H9 (cell line): ENCODE results near the gene RALY. TPM values are rescaled to one million over a fixed set of nuclear protein-coding genes. Genes with fewer than 3 reads are reported as not detected.

Experiments used
- DNase-seq: peaks from one replicate; pipeline ENCODE4 v3.0.0-alpha.2; 2017
- H2AFZ ChIP-seq: one replicate; pipeline ENCODE4 v1.6.1; 2013; ENCODE audit warnings: mild to moderate bottlenecking, low read length, control low read depth, moderate library complexity
- H2AK5ac ChIP-seq: 2 replicates; pipeline ENCODE4 v1.6.1; 2013; ENCODE audit warnings: low read length, control low read depth, mixed read lengths; ENCODE audit not compliant: insufficient read length
- H2BK120ac ChIP-seq: one replicate; pipeline ENCODE4 v1.6.1; 2013; ENCODE audit warnings: low read depth, mild to moderate bottlenecking, low read length, control low read depth, inconsistent platforms; ENCODE audit not compliant: poor library complexity, severe bottlenecking
- H2BK12ac ChIP-seq: 2 replicates; pipeline ENCODE4 v1.6.1; 2013; ENCODE audit warnings: low read length, control low read depth, mixed read lengths, low read depth; ENCODE audit not compliant: insufficient read length
- H2BK15ac ChIP-seq: 2 replicates; pipeline ENCODE4 v1.6.1; 2013; ENCODE audit warnings: low read depth, low read length, control low read depth
- H2BK20ac ChIP-seq: one replicate; pipeline ENCODE4 v1.6.1; 2013; ENCODE audit warnings: low read depth, mild to moderate bottlenecking, low read length, control low read depth, inconsistent platforms; ENCODE audit not compliant: poor library complexity, severe bottlenecking
- H2BK5ac ChIP-seq: 2 replicates; pipeline ENCODE4 v1.6.1; 2013; ENCODE audit warnings: low read length, control low read depth, mixed read lengths; ENCODE audit not compliant: insufficient read length
- H3K14ac ChIP-seq: 2 replicates; pipeline ENCODE4 v1.6.1; 2013; ENCODE audit warnings: low read length, control low read depth; ENCODE audit not compliant: insufficient read depth
- H3K18ac ChIP-seq: 2 replicates; pipeline ENCODE4 v1.6.1; 2013; ENCODE audit warnings: low read depth, mild to moderate bottlenecking, mixed read lengths, low read length, control low read depth; ENCODE audit not compliant: insufficient read length
- H3K23ac ChIP-seq: 2 replicates; pipeline ENCODE4 v1.6.1; 2013; ENCODE audit warnings: low read length, control low read depth, mixed read lengths, low read depth; ENCODE audit not compliant: insufficient read length
- H3K23me2 ChIP-seq: 2 replicates; pipeline ENCODE4 v1.6.1; 2013; ENCODE audit warnings: low read depth, mild to moderate bottlenecking, mixed read lengths, low read length, control low read depth; ENCODE audit not compliant: insufficient read length, poor library complexity, severe bottlenecking
- H3K27ac ChIP-seq: 2 replicates; pipeline ENCODE4 v1.5.1; 2013; ENCODE audit warnings: low read length, control low read depth, mixed read lengths, low read depth; ENCODE audit not compliant: insufficient read length
- H3K27me3 ChIP-seq: 2 replicates; pipeline ENCODE4 v1.6.1; 2013; ENCODE audit warnings: low read length, control low read depth, inconsistent platforms; ENCODE audit not compliant: insufficient read depth
- H3K4ac ChIP-seq: 2 replicates; pipeline ENCODE4 v1.6.1; 2013; ENCODE audit warnings: low read depth, mild to moderate bottlenecking, control low read depth, inconsistent platforms, low read length, moderate library complexity
- H3K4me1 ChIP-seq: 2 replicates; pipeline ENCODE4 v1.6.1; 2013; ENCODE audit warnings: low read length, control low read depth, inconsistent platforms; ENCODE audit not compliant: insufficient read depth
- H3K4me2 ChIP-seq: 2 replicates; pipeline ENCODE4 v1.6.1; 2013; ENCODE audit warnings: low read length, control low read depth, mixed read lengths; ENCODE audit not compliant: insufficient read length, insufficient read depth
- H3K56ac ChIP-seq: 2 replicates; pipeline ENCODE4 v1.6.1; 2013; ENCODE audit warnings: low read depth, mild to moderate bottlenecking, mixed read lengths, low read length, control low read depth; ENCODE audit not compliant: insufficient read length
- H3K79me1 ChIP-seq: 2 replicates; pipeline ENCODE4 v1.6.1; 2013; ENCODE audit warnings: low read depth, mild to moderate bottlenecking, moderate library complexity, low read length, control low read depth, inconsistent platforms; ENCODE audit not compliant: insufficient read depth, poor library complexity, severe bottlenecking
- H3K79me2 ChIP-seq: 2 replicates; pipeline ENCODE4 v1.6.1; 2013; ENCODE audit warnings: low read length, control low read depth, inconsistent platforms; ENCODE audit not compliant: insufficient read depth
- H3K9ac ChIP-seq: 2 replicates; pipeline ENCODE4 v1.6.1; 2013; ENCODE audit warnings: low read length, control low read depth, mixed read lengths; ENCODE audit not compliant: insufficient read length; ENCODE audit errors: extremely low read depth
- H3K9me3 ChIP-seq: one replicate; pipeline ENCODE4 v1.6.1; 2013; ENCODE audit warnings: low read depth, low read length, inconsistent platforms; ENCODE audit not compliant: control insufficient read depth
- H3T11ph ChIP-seq: one replicate; pipeline ENCODE4 v1.6.1; 2013; ENCODE audit warnings: mild to moderate bottlenecking, low read length, control low read depth, inconsistent platforms
- H4K20me1 ChIP-seq: one replicate; pipeline ENCODE4 v1.6.1; 2013; ENCODE audit not compliant: control insufficient read depth, insufficient read length, insufficient read depth
- H4K5ac ChIP-seq: 2 replicates; pipeline ENCODE4 v1.6.1; 2013; ENCODE audit warnings: low read depth, mild to moderate bottlenecking, mixed read lengths, low read length, control low read depth; ENCODE audit not compliant: insufficient read length
- H4K8ac ChIP-seq: replicated peaks from 2 replicates; pipeline ENCODE4 v1.6.1; 2013; ENCODE audit warnings: low read length, control low read depth, mixed read lengths, low read depth; ENCODE audit not compliant: insufficient read length
- H4K91ac ChIP-seq: 2 replicates; pipeline ENCODE4 v1.6.1; 2013; ENCODE audit warnings: low read depth, mild to moderate bottlenecking, moderate library complexity, mixed read lengths, low read length, control low read depth; ENCODE audit not compliant: insufficient read length
- H3K27ac Mint-ChIP-seq, 3 experiments: 2 replicates in 2 of 3; 3 replicates in 1 of 3; pipeline ENCODE4 v1.8.0; 2020 to 2021; ENCODE audit warnings: mixed read lengths in 3 of 3, mild to moderate bottlenecking in 1 of 3, moderate library complexity in 1 of 3
- H3K27me3 Mint-ChIP-seq: 2 replicates; pipeline ENCODE4 v1.8.0; 2021; ENCODE audit warnings: low read depth, mild to moderate bottlenecking, moderate library complexity, mixed read lengths
- H3K36me3 Mint-ChIP-seq, 3 experiments: 2 replicates in 2 of 3; 3 replicates in 1 of 3; pipeline ENCODE4 v1.8.0; 2020 to 2021; ENCODE audit warnings: low read depth in 3 of 3, mixed read lengths in 3 of 3; ENCODE audit not compliant: insufficient read depth in 1 of 3
- H3K4me1 Mint-ChIP-seq, 2 experiments: 2 replicates each; pipeline ENCODE4 v1.8.0; 2020; ENCODE audit warnings: mixed read lengths in 2 of 2
- H3K4me3 Mint-ChIP-seq, 2 experiments: 2 replicates in 1 of 2; 3 replicates in 1 of 2; pipeline ENCODE4 v1.8.0; 2020 to 2021; ENCODE audit warnings: mild to moderate bottlenecking in 2 of 2, mixed read lengths in 2 of 2, moderate library complexity in 1 of 2
- H3K9me3 Mint-ChIP-seq, 2 experiments: 2 replicates in 1 of 2; 3 replicates in 1 of 2; pipeline ENCODE4 v1.8.0; 2020; ENCODE audit warnings: mild to moderate bottlenecking in 2 of 2, mixed read lengths in 2 of 2, moderate library complexity in 1 of 2
- CTCF ChIP-seq: fragments of 200-600 bp; sonication (generic); conservative IDR thresholded peaks from 3 replicates; pipeline ENCODE4 v1.8.0; 2021; ENCODE audit warnings: antibody characterized with exemption, mild to moderate bottlenecking
- WGBS: extraction: QIAGEN DNeasy Blood & Tissue Kit; methylation state at CpG from one replicate; pipeline ENCODE4 v1.1.7; 2013; ENCODE audit warnings: missing lambda C conversion rate, low lambda C conversion rate, mixed read lengths; ENCODE audit not compliant: insufficient read length; ENCODE audit errors: extremely low coverage; 5-methylcytosine and 5-hydroxymethylcytosine counted together
- total RNA-seq: library from RNA; stranded (reverse); gene quantifications from 2 replicates; pipeline ENCODE4 v1.2.1, GENCODE V29; 2021

RALY gene
- total RNA-seq, 1 experiment from 2014 or later = 199 TPM

- Histone ChIP-seq H3K23me2 (no peaks in the 10 kb centered on the region), H3K9ac (no peak overlapping the region), H4K5ac (no peak overlapping the region), H3K56ac (no peak overlapping the region), H3K4me2 (no peak overlapping the region), H3K4ac (no peak overlapping the region), H3K14ac (no peak overlapping the region), H3K79me2 (peaks cover 26% of the 10 kb centered on the region; the same call in 1 of the 2 replicates), H2AFZ (no peak overlapping the region), H2BK15ac (no peak overlapping the region), H2BK12ac (no peak overlapping the region), H2BK20ac (no peak overlapping the region), H2AK5ac (no peak overlapping the region), H3K9me3 (no peaks in the 10 kb centered on the region), H3K23ac (no peak overlapping the region), H3K27ac (no peak overlapping the region), H4K8ac (no peak overlapping the region), H2BK120ac (no peak overlapping the region), H3K79me1 (no peaks in the 10 kb centered on the region), H3K18ac (no peak overlapping the region), H3K27me3 (no peaks in the 10 kb centered on the region), H2BK5ac (no peak overlapping the region), H4K20me1 (no peaks in the 10 kb centered on the region), H3K4me1 (peaks cover 7% of the 10 kb centered on the region; the same call in 1 of the 2 replicates), H3T11ph (no peak overlapping the region), H4K91ac (no peak overlapping the region)
- no peak overlapping the region for H3K4me3 Mint-ChIP-seq
- H3K27ac Mint-ChIP-seq = peak overlapping the region in 2 of 3 experiments; percentile 32 to 74; a peak in 2 of 7 replicates
- peaks cover 68 to 73% of the 10 kb centered on the region in 2 experiments for H3K4me1 Mint-ChIP-seq
- WGBS = no CpG with 5 or more reads among the region's 1 CpG
- H3K9me3 Mint-ChIP-seq = no peaks in the 10 kb centered on the region
- H3K36me3 Mint-ChIP-seq = peaks cover 1 to 7% (median 4%) of the 10 kb centered on the region in 3 experiments; a peak in 4 of 7 replicates
- DNase-seq = no peak
- TF ChIP-seq CTCF = no peak
- H3K27me3 Mint-ChIP-seq = no peaks in the 10 kb centered on the region
Measured at GRCh38 chr20:34008477-34008876, 14.8 kb downstream of the RALY start.
